ENCODE data around the gene MRGPRE. TPM values are rescaled to one million over a fixed set of nuclear protein-coding genes. Genes with fewer than 3 reads are reported as not detected.

The MRGPRE gene
- total and polyA plus RNA-seq, 7 donors = 0.10 to 1.4 (median 0.70) TPM; not detected in 3

DNA sequence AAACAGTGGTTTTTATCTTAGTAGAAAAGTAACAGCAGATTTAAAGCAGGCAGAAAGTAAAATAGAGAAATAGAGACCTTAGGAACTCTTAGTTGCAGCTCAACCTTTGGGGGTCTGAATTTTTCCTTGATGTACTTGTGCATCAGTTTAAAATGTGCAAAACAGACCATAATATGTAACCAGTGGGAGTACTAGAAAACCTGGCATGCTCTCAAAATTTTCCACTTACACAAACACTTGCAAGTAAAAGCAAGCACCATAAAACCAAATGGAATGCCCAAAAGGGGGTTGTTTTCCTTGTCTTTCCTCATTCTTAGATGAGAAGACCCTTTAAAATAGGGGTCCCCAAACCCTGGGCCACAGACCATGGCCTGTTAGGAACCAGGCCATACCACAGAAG lies 12.9 kb upstream of the MRGPRE start:
- no peak for DNase-seq
- no peak for TF ChIP-seq EP300 (IDR thresholded peaks at IDR 0.05)
- TF ChIP-seq POLR2A (IDR thresholded peaks at IDR 0.05) = no peak
- TF ChIP-seq POLR2AphosphoS5 (IDR thresholded peaks at IDR 0.05) = no peak
- TF ChIP-seq, protein P1, sequence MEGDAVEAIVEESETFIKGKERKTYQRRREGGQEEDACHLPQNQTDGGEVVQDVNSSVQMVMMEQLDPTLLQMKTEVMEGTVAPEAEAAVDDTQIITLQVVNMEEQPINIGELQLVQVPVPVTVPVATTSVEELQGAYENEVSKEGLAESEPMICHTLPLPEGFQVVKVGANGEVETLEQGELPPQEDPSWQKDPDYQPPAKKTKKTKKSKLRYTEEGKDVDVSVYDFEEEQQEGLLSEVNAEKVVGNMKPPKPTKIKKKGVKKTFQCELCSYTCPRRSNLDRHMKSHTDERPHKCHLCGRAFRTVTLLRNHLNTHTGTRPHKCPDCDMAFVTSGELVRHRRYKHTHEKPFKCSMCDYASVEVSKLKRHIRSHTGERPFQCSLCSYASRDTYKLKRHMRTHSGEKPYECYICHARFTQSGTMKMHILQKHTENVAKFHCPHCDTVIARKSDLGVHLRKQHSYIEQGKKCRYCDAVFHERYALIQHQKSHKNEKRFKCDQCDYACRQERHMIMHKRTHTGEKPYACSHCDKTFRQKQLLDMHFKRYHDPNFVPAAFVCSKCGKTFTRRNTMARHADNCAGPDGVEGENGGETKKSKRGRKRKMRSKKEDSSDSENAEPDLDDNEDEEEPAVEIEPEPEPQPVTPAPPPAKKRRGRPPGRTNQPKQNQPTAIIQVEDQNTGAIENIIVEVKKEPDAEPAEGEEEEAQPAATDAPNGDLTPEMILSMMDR (IDR thresholded peaks at IDR 0.05) = no peak
- Histone ChIP-seq H3K4me3 (no peak overlapping the region), H3K27me3 (no peaks in the 10 kb centered on the region), H3K36me3 (no peaks in the 10 kb centered on the region), H3K4me1 (peaks cover 0 to 3% (median 0%) of the 10 kb centered on the region in 4 donors), H3K27ac (no peak overlapping the region), H3K9me3 (no peaks in the 10 kb centered on the region)
- intact Hi-C loops (cut with DNase I) = no loop called here

DNA sequence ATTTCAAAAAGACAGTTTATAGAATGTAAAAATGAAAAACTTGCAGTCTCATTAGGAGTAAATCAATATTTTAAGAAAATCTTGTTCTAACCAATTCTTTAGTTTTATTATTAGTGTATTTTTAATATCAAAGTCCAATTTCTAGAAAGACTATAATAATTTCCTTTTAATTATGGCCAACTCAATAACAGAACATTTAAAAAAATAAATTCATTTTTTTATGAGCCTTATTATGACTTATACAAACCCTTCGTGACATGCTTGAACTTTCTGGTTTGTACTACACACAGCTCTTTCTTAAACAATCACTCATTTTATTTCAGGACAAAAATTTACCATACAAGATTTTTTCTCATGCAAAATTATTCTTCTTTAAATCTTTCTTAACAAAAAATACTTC lies 11.7 kb upstream of the MRGPRE start:
- no peak for DNase-seq
- Histone ChIP-seq H3K36me3 (no peaks in the 10 kb centered on the region), H3K27me3 (no peaks in the 10 kb centered on the region), H3K27ac (no peak overlapping the region), H3K4me3 (no peak overlapping the region), H3K4me1 (peaks cover 0 to 3% (median 0%) of the 10 kb centered on the region in 4 donors), H3K9me3 (no peaks in the 10 kb centered on the region)
- intact Hi-C loops (cut with DNase I) = no loop called here
- WGBS, 2 donors = 94 to 95% methylated on average over 1 of the region's 1 CpG
- TF ChIP-seq EP300 (IDR thresholded peaks at IDR 0.05) = no peak
- TF ChIP-seq, protein P1 (IDR thresholded peaks at IDR 0.05) = no peak
- TF ChIP-seq POLR2A (IDR thresholded peaks at IDR 0.05) = no peak
- TF ChIP-seq POLR2AphosphoS5 (IDR thresholded peaks at IDR 0.05) = no peak

DNA sequence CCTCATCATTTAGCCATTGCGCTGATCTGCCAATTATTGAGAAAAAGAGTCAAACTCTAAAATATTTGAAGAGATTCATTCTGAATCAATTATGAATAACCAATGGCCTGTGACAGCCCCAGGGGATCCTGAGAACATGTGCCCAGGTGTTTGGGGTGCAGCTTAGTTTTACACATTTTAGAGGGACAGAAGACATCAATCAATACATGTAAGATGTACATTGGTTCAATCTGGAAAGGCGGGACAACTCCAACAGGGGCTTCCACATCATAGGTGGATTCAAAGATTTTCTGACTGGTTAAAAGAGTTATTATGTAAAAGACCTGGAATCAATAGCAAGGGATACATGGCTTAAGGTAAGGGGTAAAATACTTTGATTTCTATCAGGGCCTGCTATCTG lies 4.9 kb upstream of the MRGPRE start:
- TF ChIP-seq, protein P1 (IDR thresholded peaks at IDR 0.05) = no peak
- TF ChIP-seq POLR2A (IDR thresholded peaks at IDR 0.05) (no peak), EP300 (IDR thresholded peaks at IDR 0.05) (no peak), POLR2AphosphoS5 (IDR thresholded peaks at IDR 0.05) (no peak)
- 87 to 92% methylated on average over 2 of the region's 2 CpGs for WGBS, 2 donors
- H3K9me3 ChIP-seq = no peaks in the 10 kb centered on the region
- no peaks in the 10 kb centered on the region for H3K27me3 ChIP-seq
- intact Hi-C loops (cut with DNase I) = no loop called here
- H3K36me3 ChIP-seq = no peaks in the 10 kb centered on the region
- no peak for DNase-seq
- H3K4me3 ChIP-seq = no peak overlapping the region
- no peak overlapping the region for H3K27ac ChIP-seq
- peaks cover 0 to 3% (median 0%) of the 10 kb centered on the region in 4 donors for H3K4me1 ChIP-seq

DNA sequence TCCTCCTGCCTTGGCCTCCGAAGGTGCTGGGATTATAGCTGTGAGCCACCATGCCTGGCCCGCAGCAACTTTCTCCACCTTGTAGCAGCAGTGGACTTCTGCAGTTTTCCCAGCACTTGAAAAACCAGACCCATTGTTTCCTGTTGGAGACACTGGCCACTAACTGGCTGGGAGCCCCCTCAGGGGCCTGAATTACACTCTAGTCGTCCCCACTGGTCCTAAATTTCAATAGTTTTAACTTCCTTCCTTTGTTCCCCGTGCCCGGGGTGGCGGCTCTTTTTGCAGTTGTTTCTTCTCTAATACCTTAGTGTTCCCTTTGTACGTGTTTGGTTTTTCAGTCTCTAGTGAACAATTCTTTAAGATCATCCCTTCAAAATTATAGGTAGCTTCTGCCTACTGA lies 2.6 kb upstream of the MRGPRE start:
- WGBS, 2 donors = 66 to 80% methylated on average over 7 of the region's 7 CpGs
- Histone ChIP-seq H3K27me3 (peaks cover 0 to 8% (median 0%) of the 10 kb centered on the region in 3 donors), H3K4me1 (peaks cover 0 to 10% (median 0%) of the 10 kb centered on the region in 4 donors), H3K4me3 (no peak overlapping the region), H3K27ac (no peak overlapping the region), H3K36me3 (no peaks in the 10 kb centered on the region), H3K9me3 (no peaks in the 10 kb centered on the region)
- intact Hi-C loops (cut with DNase I) = no loop called here
- DNase-seq = no peak
- TF ChIP-seq POLR2AphosphoS5 (IDR thresholded peaks at IDR 0.05) (no peak), POLR2A (IDR thresholded peaks at IDR 0.05) (no peak), EP300 (IDR thresholded peaks at IDR 0.05) (no peak)
- TF ChIP-seq, protein P1 (IDR thresholded peaks at IDR 0.05) = no peak

DNA sequence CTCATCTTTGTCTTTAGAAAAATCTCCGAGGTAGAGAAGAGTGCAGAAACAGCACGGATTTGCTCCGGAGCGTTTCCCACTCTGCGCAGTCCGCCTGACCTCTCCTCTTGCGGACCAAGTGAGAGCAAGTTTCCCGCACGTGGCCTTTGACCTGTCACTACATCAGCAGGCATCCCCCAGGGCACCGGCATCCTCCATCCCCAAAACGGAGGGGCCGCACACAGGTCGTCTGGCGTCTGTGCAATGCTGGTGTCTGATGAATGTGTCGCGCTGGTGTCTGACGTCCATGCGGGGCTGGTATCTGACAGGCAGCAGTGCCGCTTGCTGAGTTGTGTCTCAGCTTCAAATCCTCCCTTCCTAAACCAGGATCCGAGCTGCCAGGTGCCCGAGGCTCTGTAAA lies 739 bp upstream of the MRGPRE start:
- Histone ChIP-seq H3K27ac (no peak overlapping the region), H3K9me3 (no peaks in the 10 kb centered on the region), H3K4me3 (no peak overlapping the region), H3K27me3 (peaks cover 0 to 14% (median 0%) of the 10 kb centered on the region in 3 donors), H3K36me3 (no peaks in the 10 kb centered on the region), H3K4me1 (peaks cover 0 to 10% (median 0%) of the 10 kb centered on the region in 4 donors)
- intact Hi-C loops (cut with DNase I) = no loop called here
- DNase-seq = no peak
- 90 to 91% methylated on average over 21 of the region's 21 CpGs for WGBS, 2 donors
- no peak for TF ChIP-seq EP300 (IDR thresholded peaks at IDR 0.05)
- TF ChIP-seq, protein P1 (IDR thresholded peaks at IDR 0.05) = no peak
- TF ChIP-seq POLR2AphosphoS5 (IDR thresholded peaks at IDR 0.05) = no peak
- no peak for TF ChIP-seq POLR2A (IDR thresholded peaks at IDR 0.05)

Measured in sigmoid colon (tissue), 7 donors.